HepG2 (cell line): ENCODE results near the gene MT4. TPM values are rescaled to one million over a fixed set of nuclear protein-coding genes. Genes with fewer than 3 reads are reported as not detected.

Source experiments
- CREB1 ChIP-seq, 2 experiments: fragments of 450-650 bp in 1 of 2; IDR thresholded peaks; 2 replicates each; pipeline ENCODE4 v1.6.1; 2016 to 2017; ENCODE audit warnings: control low read depth in 1 of 2, mild to moderate bottlenecking in 1 of 2, missing compliant biosample characterization in 1 of 2, missing genetic modification characterization in 1 of 2
- ERF ChIP-seq: IDR thresholded peaks from 2 replicates; pipeline ENCODE4 v1.6.1; 2018; ENCODE audit warnings: missing biosample characterization, missing genetic modification reagents
- REPIN1 ChIP-seq: sonication (generic); formaldehyde crosslinking; IDR thresholded peaks from 2 replicates; pipeline ENCODE4 v1.8.0; 2022; ENCODE audit warnings: missing genetic modification reagents, low read depth, mild to moderate bottlenecking, borderline replicate concordance
- SNAPC2 ChIP-seq: sonication (generic); formaldehyde crosslinking; IDR thresholded peaks from 2 replicates; pipeline ENCODE4 v1.8.1; 2022; ENCODE audit warnings: mild to moderate bottlenecking, missing genetic modification reagents
- TSC22D2 ChIP-seq: sonication (generic); formaldehyde crosslinking; IDR thresholded peaks from 2 replicates; pipeline ENCODE4 v1.5.1; 2020; ENCODE audit warnings: missing genetic modification reagents, mild to moderate bottlenecking, borderline replicate concordance
- ZFY ChIP-seq: sonication (generic); formaldehyde crosslinking; IDR thresholded peaks from 2 replicates; pipeline ENCODE4 v1.4.0; 2020; ENCODE audit warnings: missing genetic modification reagents
- ZNF569 ChIP-seq: sonication (generic); formaldehyde crosslinking; IDR thresholded peaks from 2 replicates; pipeline ENCODE4 v1.5.0; 2020; ENCODE audit warnings: mild to moderate bottlenecking, missing genetic modification reagents, moderate library complexity, borderline replicate concordance
- ZNF780A ChIP-seq: sonication (generic); formaldehyde crosslinking; IDR thresholded peaks from 2 replicates; pipeline ENCODE4 v1.8.0; 2022; ENCODE audit warnings: mild to moderate bottlenecking, missing genetic modification reagents, moderate library complexity
- polyA plus RNA-seq, 8 experiments: library from polyadenylated mRNA; depleted of rRNA in 3 of 8; stranded (reverse) in 7 of 8; unstranded in 1 of 8; fragments of >200 nt; fragmentation: Illumina TruSeq in 4 of 8; extraction: Trizol in 4 of 8; gene quantifications; 2 replicates each; pipeline versions ENCODE4 v1.2.1 to v1.2.3, GENCODE V29; 2011 to 2016; ENCODE audit warnings: low read depth in 4 of 8, missing spikeins in 1 of 8, mixed read lengths in 1 of 8; ENCODE audit not compliant: insufficient read depth in 1 of 8
- total RNA-seq, 5 experiments: library from RNA; depleted of rRNA; stranded (reverse); fragments of >200 nt; fragmentation: Illumina TruSeq; extraction: Trizol; gene quantifications; 2 replicates each; pipeline ENCODE4 v1.2.3, GENCODE V29; 2016; ENCODE audit warnings: low read depth in 1 of 5
- TF ChIP-seq, protein P1 (sequence below), 2 experiments: fragments of 450-650 bp in 1 of 2; sonication (generic) in 1 of 2; formaldehyde crosslinking in 1 of 2; IDR thresholded peaks; 2 replicates each; pipeline versions ENCODE4 v1.6.1 to v1.8.0; 2016 to 2022; ENCODE audit warnings: antibody characterized with exemption in 1 of 2, mild to moderate bottlenecking in 1 of 2, missing genetic modification reagents in 1 of 2
- TF ChIP-seq, protein P2 (sequence below): sonication (generic); formaldehyde crosslinking; IDR thresholded peaks from 2 replicates; pipeline ENCODE4 v1.4.0; 2020; ENCODE audit warnings: missing genetic modification reagents
- TF ChIP-seq, protein P3 (sequence below): sonication (generic); formaldehyde crosslinking; conservative IDR thresholded peaks from 2 replicates; pipeline ENCODE4 v1.4.0; 2020; ENCODE audit warnings: missing genetic modification reagents
- TF ChIP-seq, protein P4 (sequence below): IDR thresholded peaks from 2 replicates; pipeline ENCODE4 v1.6.1; 2016

The MT4 gene
- total and polyA plus RNA-seq, 2 of the 13 experiments (the other 11 are each of a cell fraction or from before 2014, with no cell fraction given), result not detected

DNA sequence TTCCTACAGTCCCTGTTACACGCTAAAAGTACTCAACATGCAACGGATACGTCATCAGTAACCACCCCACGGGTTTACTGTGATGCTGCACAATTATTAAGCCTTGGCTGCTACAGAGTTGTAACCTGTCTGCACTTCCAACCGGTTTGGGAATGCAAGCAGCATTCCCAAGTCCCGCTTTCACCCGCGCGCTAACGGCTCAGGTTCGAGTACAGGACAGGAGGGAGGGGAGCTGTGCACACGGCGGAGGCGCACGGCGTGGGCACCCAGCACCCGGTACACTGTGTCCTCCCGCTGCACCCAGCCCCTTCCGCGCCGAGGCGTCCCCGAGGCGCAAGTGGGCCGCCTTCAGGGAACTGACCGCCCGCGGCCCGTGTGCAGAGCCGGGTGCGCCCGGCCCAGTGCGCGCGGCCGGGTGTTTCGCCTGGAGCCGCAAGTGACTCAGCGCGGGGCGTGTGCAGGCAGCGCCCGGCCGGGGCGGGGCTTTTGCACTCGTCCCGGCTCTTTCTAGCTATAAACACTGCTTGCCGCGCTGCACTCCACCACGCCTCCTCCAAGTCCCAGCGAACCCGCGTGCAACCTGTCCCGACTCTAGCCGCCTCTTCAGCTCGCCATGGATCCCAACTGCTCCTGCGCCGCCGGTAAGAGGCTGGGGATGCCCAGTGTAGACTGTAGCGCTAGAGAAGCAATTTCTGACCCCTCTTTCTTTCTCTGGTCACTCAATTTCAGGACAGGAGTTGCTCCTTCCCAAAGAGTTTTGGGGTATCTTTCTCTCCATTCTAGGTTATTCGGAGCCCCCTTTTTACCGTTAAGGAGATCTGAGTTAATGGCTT, 43.4 kb downstream of the MT4 start, which contains the start of gene MT2A (continued):
- TF ChIP-seq, protein P1, sequence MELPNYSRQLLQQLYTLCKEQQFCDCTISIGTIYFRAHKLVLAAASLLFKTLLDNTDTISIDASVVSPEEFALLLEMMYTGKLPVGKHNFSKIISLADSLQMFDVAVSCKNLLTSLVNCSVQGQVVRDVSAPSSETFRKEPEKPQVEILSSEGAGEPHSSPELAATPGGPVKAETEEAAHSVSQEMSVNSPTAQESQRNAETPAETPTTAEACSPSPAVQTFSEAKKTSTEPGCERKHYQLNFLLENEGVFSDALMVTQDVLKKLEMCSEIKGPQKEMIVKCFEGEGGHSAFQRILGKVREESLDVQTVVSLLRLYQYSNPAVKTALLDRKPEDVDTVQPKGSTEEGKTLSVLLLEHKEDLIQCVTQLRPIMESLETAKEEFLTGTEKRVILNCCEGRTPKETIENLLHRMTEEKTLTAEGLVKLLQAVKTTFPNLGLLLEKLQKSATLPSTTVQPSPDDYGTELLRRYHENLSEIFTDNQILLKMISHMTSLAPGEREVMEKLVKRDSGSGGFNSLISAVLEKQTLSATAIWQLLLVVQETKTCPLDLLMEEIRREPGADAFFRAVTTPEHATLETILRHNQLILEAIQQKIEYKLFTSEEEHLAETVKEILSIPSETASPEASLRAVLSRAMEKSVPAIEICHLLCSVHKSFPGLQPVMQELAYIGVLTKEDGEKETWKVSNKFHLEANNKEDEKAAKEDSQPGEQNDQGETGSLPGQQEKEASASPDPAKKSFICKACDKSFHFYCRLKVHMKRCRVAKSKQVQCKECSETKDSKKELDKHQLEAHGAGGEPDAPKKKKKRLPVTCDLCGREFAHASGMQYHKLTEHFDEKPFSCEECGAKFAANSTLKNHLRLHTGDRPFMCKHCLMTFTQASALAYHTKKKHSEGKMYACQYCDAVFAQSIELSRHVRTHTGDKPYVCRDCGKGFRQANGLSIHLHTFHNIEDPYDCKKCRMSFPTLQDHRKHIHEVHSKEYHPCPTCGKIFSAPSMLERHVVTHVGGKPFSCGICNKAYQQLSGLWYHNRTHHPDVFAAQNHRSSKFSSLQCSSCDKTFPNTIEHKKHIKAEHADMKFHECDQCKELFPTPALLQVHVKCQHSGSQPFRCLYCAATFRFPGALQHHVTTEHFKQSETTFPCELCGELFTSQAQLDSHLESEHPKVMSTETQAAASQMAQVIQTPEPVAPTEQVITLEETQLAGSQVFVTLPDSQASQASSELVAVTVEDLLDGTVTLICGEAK (IDR thresholded peaks at IDR 0.05), result no peak
- TF ChIP-seq, protein P1 (CRISPR knock-in tag; IDR thresholded peaks at IDR 0.05), result peak; percentile 87
- TF ChIP-seq REPIN1, result peak; percentile 96
- TF ChIP-seq ERF (CRISPR knock-in tag), result no peak; the same call in none of the 2 replicates
- TF ChIP-seq ZNF569 (CRISPR knock-in tag), result no peak
- TF ChIP-seq, protein P2, sequence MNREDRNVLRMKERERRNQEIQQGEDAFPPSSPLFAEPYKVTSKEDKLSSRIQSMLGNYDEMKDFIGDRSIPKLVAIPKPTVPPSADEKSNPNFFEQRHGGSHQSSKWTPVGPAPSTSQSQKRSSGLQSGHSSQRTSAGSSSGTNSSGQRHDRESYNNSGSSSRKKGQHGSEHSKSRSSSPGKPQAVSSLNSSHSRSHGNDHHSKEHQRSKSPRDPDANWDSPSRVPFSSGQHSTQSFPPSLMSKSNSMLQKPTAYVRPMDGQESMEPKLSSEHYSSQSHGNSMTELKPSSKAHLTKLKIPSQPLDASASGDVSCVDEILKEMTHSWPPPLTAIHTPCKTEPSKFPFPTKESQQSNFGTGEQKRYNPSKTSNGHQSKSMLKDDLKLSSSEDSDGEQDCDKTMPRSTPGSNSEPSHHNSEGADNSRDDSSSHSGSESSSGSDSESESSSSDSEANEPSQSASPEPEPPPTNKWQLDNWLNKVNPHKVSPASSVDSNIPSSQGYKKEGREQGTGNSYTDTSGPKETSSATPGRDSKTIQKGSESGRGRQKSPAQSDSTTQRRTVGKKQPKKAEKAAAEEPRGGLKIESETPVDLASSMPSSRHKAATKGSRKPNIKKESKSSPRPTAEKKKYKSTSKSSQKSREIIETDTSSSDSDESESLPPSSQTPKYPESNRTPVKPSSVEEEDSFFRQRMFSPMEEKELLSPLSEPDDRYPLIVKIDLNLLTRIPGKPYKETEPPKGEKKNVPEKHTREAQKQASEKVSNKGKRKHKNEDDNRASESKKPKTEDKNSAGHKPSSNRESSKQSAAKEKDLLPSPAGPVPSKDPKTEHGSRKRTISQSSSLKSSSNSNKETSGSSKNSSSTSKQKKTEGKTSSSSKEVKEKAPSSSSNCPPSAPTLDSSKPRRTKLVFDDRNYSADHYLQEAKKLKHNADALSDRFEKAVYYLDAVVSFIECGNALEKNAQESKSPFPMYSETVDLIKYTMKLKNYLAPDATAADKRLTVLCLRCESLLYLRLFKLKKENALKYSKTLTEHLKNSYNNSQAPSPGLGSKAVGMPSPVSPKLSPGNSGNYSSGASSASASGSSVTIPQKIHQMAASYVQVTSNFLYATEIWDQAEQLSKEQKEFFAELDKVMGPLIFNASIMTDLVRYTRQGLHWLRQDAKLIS, result 0 out of 2 replicates have a peak, but pooled peaks have one; percentile 54
- peak; percentile 93 for TF ChIP-seq ZFY
- TF ChIP-seq, protein P3, sequence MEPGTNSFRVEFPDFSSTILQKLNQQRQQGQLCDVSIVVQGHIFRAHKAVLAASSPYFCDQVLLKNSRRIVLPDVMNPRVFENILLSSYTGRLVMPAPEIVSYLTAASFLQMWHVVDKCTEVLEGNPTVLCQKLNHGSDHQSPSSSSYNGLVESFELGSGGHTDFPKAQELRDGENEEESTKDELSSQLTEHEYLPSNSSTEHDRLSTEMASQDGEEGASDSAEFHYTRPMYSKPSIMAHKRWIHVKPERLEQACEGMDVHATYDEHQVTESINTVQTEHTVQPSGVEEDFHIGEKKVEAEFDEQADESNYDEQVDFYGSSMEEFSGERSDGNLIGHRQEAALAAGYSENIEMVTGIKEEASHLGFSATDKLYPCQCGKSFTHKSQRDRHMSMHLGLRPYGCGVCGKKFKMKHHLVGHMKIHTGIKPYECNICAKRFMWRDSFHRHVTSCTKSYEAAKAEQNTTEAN (CRISPR knock-in tag), result peak; percentile 92
- TF ChIP-seq SNAPC2 (CRISPR knock-in tag), result peak; percentile 88; the same call in 1 of the 2 replicates
- peak; percentile 90 for TF ChIP-seq CREB1 (IDR thresholded peaks at IDR 0.05)
- no peak; the same call in 1 of the 2 replicates for TF ChIP-seq CREB1 (CRISPR knock-in tag; IDR thresholded peaks at IDR 0.05)
- peak; percentile 44; the same call in 1 of the 2 replicates for TF ChIP-seq ZNF780A (CRISPR knock-in tag)
- TF ChIP-seq TSC22D2, result no peak; the same call in 1 of the 2 replicates
- TF ChIP-seq, protein P4, sequence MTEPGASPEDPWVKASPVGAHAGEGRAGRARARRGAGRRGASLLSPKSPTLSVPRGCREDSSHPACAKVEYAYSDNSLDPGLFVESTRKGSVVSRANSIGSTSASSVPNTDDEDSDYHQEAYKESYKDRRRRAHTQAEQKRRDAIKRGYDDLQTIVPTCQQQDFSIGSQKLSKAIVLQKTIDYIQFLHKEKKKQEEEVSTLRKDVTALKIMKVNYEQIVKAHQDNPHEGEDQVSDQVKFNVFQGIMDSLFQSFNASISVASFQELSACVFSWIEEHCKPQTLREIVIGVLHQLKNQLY (CRISPR knock-in tag), result 0 out of 2 replicates have a peak, but pooled peaks have one; percentile 32
